ENCODE results near the gene SCYGR6.

SCYGR6 gene

GRCh38 chr2:227710986-227711385 is 13.6 kb downstream of the SCYGR6 start:
- no peak for DNase-seq

GRCh38 chr2:227707390-227707789 is 17.2 kb downstream of the SCYGR6 start:
- DNase-seq, result no peak

- DNase-seq, result no peak
These were observed 17.7 kb downstream of the SCYGR6 start for GRCh38 chr2:227706859-227707258.

- DNase-seq, result no peak
These were observed 20.6 kb downstream of the SCYGR6 start for GRCh38 chr2:227703961-227704360.

GRCh38 chr2:227703280-227703732 is 21.3 kb downstream of the SCYGR6 start:
- DNase-seq, result no peak

- DNase-seq, result no peak
These were observed 23.0 kb downstream of the SCYGR6 start for GRCh38 chr2:227701556-227701955.

- no peak for DNase-seq
These were observed 27.4 kb downstream of the SCYGR6 start for GRCh38 chr2:227696990-227697679.

GRCh38 chr2:227687189-227687588 is 37.4 kb downstream of the SCYGR6 start:
- DNase-seq, result no peak

- DNase-seq, result no peak
These were observed 40.3 kb downstream of the SCYGR6 start for GRCh38 chr2:227684258-227684657.

- no peak for DNase-seq
These were observed 46.6 kb downstream of the SCYGR6 start for GRCh38 chr2:227677928-227678327.

GRCh38 chr2:227674485-227674884 is 50.1 kb downstream of the SCYGR6 start:
- no peak for DNase-seq
